CMK (cell line): ENCODE data around the gene ZNF786.
A peak's percentile ranks its signal among the peaks of the same experiment; 100 is the strongest.
"Not testable (repeated sequence)": the region's sequence is repeated elsewhere in the genome, so short reads cannot be mapped to it uniquely, and the experiment has no call there.

ENCODE experiments used
- DNase-seq: peaks from one replicate; pipeline ENCODE4 v3.0.0-alpha.2; 2010; ENCODE audit warnings: low read depth

Gene ZNF786

DNA sequence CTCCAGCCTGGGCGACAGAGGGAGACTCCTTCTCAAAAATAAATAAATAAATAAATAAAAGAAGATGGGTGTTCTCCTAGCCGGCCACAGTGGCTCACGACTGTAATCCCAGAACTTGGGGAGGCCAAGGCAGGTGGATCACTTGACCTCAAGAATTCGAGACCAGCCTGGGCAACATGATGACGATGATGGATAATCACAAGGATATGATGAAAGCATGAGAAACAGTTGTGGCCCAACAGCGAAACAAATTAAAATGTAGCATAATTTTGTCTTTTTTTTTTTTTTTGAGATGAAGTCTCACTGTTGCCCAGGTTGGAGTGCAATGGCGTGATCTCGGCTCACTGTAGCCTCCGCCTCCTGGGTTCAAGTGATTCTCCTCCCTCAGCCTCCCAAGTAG is 12.9 kb downstream of the ZNF786 start:
- no peak for DNase-seq

DNA sequence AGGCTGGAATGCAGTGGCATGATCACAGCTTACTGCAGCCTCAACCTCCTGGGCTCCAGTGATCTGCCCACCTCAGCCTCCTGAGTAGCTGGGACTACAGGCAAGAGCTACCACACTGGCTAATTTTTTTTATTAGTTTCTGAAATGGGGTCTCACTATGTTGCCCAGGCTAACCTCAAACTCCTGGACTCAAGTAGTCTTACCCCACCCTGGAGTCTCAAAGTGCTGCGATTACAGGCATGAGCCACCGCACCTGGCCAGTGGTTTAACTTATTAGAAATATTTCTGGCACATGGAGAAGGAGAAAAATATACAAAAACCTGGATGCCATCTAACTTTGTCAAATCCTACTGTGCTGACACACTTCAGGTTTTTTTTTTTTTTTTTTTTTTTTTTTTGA is 15.2 kb downstream of the ZNF786 start:
- no peak for DNase-seq

DNA sequence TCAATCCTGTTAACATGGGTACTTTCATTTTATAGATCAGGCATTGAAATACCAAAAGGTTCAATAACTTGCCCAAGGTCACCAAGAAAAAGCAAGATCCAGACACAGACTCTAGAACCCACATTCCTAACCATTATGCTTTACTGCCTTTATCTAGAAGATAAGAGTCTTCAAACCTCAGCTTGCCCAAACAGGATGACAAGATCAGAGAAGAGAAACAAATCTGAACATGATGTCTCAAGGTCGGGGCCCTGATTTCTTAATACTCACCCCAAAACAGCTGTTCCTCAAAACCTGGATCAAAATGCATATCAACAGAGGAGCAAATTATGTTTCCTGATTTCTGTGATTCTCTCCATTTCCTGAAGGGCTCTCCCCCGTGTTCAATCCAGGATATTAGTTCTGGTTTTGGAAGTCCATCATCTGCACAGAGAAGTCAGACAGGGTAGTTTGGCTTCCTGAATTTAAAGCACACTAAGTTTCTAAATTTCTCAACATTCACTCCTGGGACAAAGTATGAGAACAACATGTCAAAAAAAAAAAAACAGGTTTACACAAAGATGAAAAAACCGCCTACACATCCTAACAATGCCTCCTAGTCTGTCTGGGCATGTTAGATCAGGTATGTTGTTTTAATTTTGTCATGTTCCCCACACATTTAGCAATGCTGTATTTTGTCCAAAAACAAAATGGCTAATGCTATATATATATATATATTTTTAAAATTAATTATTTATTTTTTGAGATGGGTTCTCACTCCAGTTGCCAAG is 16.2 kb downstream of the ZNF786 start:
- no peak for DNase-seq

DNA sequence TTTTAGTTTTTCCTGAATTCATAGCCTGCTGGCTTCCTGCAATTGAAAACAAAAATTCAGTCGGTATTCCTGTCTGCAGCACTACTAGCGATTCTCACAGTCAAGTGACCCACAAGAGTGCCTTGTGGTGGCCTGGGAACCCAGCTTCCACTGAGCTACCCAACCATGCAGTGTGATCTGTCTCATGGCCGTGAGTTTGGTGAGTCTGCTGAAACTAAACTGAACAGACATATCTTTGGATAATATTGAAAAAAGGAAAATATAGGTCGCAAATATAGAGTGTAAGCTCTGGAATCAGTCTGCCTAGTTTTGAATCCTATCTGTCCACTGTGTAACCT is 18.1 kb downstream of the ZNF786 start:
- DNase-seq, result no peak

DNA sequence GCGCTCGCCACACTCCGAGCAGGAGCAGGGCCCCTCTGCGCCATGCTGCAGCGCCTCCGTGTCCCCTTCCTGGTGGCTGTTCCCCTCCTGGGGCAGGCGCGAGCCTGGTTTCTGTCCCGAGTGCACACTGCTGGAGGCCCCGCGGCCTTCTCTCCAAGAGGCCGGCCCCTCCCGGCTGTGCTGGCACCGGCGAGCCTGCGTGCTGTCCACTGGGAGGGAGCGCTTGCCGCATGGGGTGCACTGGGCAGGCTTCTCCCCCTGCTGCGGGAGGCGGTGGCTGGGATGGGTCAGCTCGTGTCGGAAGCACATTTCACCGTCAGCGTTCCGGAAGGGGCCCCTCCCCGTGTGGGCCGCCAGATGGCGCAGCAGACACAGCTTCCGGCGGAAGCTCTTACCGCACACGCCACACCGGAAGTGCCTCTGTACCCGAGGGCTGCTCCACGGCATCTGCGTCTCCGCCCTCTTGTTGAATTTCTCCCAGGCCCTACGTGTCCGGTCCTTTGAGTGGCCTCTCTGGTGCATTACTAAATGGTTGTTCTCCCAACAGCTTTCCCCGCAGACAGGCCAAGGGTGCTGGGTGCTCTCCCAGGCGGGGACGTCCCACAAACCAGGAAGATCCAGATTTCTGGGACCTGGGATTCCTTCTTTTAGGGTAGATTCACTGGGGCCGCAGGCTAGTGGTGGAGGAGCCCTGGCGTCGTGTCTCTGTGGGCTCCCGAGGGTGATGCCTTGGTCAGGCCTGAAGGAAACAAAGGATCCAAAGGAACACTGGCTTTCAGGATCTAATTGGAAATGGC is 18.7 kb downstream of the ZNF786 start:
- DNase-seq, result peak; percentile 85

DNA sequence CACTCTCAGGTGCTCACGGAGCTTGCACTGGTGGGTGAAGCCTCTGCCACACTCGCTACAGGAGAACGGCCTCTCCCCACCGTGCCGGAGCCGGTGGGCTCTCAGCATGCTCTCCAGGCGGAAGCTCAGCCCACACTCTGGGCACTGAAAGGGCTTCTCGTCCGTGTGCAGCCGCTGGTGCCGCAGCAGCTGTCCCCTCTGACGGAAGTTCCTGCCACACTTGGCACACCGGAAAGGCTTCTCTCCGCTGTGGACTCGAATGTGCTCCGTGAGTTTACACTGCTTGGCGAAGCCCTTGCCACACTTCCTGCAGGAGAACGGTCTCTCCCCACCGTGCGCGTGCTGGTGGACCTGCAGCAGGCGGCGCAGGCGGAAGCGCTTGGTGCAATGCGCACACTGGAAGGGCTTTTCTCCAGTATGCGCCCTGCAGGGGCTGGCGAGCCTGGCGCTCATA is 19.3 kb downstream of the ZNF786 start:
- no peak for DNase-seq

DNA sequence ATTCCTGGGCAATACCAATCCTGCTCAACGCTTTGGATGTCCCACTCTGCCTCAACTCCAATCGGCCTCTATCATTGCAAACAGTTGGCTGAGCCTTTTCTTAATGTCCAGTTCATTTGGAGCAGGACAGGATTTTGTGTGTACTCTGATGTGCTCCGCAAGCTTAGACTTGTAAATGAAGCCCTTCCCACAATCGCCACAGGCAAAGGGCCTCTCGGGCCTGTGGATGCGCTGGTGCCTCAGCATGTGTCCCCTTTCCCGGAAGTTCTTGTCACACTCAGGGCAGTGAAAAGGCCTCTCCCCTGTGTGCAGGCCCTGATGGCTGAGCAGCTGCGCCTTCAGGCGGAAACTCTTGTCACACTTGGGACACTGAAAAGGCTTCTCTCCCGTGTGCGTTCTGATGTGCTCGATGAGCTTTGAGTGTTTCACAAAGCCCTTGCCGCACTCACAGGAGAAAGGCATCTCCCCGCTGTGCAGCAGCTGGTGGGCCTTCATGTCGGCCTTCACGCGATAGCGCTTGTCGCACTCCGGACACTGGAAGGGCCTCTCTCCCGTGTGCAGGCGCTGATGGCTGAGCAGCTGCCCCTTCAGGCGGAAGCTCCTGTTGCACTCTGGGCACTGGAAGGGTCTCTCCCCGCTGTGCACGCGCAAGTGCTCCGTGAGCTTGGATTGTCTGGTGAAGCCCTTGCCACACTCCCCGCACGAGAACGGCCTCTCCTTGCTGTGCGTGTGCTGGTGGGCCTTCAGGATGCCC is 20.0 kb downstream of the ZNF786 start:
- DNase-seq, result no peak

DNA sequence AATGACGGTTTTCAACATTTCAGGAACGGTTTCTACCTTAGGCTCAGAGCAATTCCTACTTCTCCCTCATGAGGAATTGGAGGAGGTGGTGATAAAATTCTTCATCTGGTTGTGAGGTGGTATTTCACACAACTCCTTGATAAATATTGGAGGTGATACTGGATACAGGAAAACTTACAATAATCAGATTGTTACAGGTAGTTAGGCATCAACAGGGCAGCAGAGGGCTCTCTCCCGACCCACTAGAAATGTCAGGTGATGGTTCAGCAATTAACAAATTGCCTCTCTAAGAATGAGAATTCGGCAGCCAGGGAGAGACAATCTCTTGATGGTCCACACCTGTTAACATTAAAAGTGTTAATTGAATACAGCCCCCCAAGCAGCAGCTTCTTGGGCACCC is 22.6 kb downstream of the ZNF786 start:
- no peak for DNase-seq

DNA sequence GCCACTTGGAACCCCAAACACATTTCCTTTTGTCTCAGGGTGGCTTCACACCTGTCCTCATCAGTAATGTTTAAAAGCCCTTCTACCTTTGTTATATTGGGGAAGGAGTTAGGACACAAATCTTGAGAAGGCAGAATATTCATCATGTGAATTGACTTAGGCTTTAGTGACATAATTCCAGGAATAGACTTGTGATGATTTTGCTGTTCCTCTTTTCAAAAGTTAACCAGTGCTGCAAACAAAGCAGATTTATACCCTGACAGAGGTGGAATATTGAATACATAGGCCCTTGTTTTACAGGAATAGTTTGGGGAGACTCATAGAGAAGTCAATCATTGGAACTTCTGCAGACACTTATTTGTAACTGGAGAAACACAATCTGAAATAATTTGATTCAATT is 27.0 kb downstream of the ZNF786 start:
- no peak for DNase-seq

DNA sequence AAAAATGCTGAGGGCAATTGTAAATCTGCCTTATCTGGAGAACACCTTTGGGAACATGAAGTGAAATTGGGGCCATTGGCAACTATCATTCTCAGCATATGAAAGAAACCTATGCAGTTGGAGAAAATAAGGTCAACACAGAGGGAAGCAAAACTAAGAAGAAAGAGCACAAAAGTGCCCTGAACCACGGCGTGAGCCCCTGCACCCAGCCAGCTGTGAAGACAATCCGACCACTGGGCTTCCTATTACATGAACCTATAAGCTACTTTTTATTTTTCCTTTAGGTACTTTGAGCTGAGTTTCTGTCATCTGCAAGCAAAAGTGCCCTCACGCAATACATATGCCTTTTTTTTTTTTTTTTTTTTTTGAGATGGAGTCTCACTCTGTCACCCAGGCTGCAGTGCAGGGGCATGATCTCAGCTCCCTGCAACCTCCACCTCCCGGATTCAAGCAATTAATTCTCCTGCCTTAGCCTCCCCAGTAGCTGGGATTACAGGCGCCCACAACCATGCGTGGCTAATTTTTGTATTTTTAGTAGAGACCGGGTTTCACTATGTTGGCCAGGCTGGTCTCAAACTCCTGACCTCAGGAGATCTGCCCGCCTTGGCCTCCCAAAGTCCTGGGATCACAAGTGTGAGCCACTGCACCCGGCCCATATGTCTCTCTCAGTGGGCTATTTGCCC is 28.2 kb downstream of the ZNF786 start:
- DNase-seq, result not testable (repeated sequence)

DNA sequence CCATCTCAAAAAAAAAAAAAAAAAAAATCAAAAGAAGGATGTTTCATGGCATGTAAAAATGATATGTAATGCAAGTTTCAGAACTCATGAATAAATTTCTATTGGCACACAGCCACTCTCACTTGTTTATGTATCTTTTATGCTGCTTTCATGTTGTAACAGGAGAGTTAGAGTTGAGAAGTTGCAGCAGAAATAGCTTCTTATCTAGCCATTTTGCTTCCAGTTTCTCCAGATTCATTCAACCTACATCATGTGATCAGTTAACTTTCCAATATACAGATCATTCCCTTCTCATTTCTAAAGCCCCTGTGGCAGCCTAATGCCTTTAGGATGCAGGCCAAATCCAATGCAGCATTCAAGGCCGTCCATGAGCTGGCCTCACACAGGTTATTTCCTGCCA is 30.4 kb downstream of the ZNF786 start:
- no peak for DNase-seq

DNA sequence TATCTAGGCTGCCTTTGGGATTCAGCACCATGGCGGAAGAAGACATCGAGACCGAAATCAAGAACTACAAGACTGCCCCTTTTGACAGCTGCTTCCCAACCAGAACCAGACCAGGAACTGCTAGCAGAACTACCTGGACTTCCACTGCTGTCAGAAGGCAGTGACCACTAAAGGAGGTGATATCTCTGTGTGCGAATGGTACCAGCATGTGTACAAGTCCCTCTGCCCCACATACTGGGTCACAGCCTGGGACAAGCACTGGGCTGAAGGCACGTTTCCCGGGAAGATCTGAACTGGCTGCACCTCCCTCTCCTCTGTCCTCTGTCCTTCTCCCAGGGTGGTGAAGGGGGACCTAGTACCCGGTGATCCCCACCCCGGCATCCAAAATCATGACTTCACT is 36.6 kb downstream of the ZNF786 start:
- DNase-seq, result no peak

DNA sequence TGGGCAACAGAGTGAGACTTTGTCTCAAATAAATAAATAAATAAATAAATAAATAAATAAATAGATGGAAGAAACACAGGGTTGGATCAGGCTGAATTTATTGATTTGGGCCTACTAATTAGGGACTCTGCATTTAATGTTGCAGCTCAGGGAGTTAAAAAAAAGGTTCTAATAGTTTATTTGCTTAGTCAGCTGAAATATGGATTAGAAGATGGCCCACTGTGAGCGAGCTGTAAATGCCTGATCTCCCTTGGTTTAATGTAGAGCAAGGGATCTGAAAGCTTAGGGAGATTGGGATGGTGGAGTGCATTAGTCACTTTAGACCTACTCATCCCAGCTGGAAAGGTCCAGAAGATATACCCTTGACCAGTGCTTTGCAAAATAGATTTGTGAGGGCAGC is 37.1 kb downstream of the ZNF786 start:
- DNase-seq, result no peak

DNA sequence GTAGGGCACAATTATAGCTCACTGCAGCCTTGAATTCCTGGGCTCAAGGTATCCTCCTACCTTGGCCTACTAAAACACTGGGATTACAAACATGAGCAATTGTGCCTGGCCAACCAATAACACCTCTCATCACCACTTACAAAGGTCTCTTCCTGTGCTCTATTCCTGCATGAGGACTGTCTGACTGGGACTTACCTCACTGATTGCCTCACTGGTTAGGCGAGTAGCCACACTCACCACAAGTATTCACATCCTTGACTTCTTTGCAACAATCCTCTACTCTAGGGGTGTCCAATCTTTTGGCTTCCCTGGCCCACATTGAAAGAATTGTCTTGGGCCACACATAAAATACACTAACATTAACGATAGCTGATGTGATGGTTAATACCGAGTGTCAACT is 39.6 kb downstream of the ZNF786 start:
- no peak for DNase-seq

DNA sequence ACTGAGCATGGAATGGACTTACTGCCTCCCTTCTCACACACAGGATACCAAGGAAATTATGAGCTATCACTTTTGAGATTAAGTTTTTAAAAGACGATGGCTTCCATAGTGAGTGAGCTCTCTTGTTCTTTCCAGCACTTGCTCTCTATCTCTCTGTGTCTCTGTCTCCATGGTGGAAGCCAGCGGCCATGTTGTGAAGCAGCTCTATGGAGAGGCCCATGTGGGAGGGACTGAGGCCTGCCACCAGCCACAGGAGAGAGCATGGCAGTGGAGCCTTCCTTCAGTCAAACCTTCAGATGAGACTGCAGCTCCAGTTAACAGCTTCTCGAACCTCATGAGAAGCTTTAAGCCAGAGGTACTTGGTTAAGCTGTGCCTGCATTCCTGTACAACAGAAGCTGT is 41.7 kb downstream of the ZNF786 start:
- DNase-seq, result no peak

DNA sequence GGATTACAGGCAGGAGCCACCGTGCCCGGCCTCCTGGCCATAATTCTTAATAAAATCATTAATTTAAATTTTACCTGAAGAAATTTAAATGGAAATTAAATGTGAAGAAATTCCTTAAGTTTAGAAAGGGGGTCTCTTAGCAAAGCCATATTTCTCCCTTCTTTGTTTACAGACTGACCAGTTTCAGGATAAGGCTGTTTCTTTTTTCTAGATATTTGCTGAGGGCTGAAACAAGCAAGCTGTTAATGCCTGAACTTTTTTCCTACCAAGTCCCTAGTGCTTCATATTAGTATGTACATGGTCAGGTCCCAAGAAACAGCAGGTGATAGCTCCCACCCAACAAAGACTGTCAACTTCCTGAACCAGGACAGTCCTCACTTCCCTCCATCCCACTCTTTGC is 44.1 kb downstream of the ZNF786 start:
- DNase-seq, result no peak

DNA sequence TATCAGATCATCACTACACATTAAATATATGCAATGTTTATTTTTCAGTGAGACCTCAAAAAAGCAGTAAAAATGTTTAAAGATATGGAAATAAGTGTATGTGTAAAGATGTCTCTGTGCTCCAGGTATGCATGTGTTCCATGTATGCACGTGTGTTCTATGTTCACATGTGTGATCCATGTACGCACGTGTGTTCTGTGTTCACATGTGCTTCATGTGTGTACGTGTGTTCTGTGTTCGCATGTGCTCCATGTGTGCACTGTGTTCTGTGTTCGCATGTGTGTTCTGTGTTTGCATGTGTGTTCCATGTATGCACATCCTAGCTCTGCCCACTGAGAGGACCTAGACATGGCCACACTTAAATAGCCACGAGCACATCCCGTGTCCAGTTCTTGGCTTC is 46.6 kb downstream of the ZNF786 start:
- DNase-seq, result no peak

DNA sequence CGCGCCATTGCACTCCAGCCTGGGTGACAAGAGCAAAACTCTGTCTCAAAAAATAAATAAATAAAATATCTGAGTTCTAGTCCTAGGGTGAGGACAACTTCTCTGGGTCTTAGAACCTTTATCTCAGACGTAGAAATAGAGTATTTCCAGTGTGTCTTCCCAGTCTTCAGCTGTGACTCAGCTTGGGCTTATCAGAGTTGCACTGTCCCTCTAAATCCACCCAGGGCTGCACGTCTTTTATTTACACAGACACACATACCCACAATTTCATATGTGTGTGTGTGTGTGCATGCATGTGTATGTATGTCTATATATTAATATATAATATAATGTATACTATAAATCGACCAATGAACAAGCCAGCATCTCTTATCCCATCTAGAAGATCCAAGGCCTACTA is 49.2 kb downstream of the ZNF786 start:
- no peak for DNase-seq

DNA sequence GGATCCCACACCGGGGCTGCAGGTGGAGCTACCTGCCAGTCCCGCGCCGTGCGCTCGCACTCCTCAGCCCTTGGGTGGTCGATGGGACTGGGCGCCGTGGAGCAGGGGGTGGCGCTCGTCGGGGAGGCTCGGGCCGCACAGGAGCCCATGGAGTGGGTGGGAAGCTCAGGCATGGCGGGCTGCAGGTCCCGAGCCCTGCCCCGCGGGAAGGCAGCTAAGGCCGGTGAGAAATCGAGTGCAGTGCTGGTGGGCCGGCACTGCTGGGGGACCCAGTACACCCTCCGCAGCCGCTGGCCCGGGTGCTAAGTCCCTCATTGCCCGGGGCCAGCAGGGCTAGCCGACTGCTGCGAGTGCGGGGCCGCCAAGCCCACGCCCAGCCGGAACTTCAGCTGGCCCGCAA is 51.9 kb downstream of the ZNF786 start:
- DNase-seq, result not testable (repeated sequence)

DNA sequence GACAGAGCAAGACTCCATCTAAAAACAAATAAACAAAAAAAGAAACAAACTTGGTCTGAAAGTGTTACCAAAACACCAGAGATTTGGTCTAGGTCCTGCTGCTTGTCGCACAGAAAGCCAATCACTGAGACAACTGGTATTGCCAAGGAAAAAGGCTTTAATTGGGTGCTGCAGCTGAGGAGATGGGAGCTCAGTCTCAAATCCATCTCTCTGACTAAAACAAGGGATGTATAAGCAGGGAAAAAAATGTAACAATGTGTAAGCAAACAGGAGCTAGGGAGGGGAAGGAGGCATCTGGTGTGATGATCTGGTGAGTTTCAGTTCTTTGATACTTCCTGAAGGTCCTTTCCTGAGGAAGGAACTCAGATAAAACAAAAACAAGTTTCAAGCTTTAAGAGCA is 53.8 kb downstream of the ZNF786 start:
- no peak for DNase-seq

DNA sequence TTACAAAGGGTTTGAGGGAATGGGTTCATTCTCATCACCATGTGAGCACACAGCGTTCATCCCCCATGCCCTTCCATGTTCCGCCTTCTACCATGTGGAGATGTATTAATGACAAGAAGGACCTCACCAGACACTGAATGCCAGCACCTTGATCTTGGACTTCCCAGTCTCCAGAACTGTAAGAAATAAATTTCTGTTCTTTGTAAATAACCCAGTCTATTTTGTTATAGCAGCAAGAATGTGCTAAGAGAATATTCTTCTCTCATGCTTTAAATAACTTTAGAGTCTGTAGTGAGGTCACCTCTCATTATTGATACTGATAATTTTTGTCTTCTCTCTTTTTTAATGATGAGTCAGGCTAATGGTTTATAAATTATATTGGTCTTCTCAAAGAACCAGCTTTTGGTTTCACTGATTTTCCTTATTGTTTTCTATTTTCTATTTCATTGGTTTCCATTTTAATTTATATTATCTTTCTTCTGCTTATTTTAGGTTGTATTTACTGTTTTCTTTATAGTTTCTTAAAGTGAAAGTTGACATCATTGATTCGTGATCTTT is 59.1 kb downstream of the ZNF786 start:
- no peak for DNase-seq

DNA sequence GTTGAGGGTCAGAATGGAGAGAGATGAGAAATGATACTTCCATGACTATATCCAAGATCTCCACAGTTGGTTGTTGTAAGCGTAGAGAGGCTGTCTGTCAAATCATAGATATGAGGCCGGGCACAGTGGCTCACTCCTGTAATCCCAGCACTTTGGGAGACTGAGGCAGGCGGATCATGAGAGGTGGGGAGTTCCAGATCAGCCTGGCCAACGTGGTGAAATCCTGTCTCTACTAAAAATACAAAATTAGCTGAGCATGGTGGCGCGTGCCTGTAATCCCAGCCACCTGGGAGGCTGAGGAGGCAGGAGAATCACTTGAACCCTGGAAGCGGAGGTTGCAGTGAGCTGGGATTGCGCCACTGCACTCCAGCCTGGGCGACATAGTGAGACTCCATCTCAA is 60.1 kb downstream of the ZNF786 start:
- not testable (repeated sequence) for DNase-seq
